ENCODE measurements around the gene THSD4. TPM values are rescaled to one million over a fixed set of nuclear protein-coding genes. Genes with fewer than 3 reads are reported as not detected.
A peak's percentile ranks its signal among the peaks of the same experiment; 100 is the strongest.

Gene THSD4
- total and polyA plus RNA-seq, 9 of the 15 experiments (the other 6 are each of a cell fraction or from before 2014, with no cell fraction given), result 0.04 TPM; not detected in 5

- Histone ChIP-seq H3K4me2 (ENCODE audit: insufficient read depth, low read length) (no peak overlapping the region), H3K9ac (ENCODE audit: insufficient read depth in 1 of 2, low read depth in 2 of 2, low read length in 2 of 2) (no peak overlapping the region), H3K79me2 (ENCODE audit: control insufficient read depth, insufficient read depth, low read length) (no peaks in the 10 kb centered on the region), H3K36me3 (ENCODE audit: control insufficient read depth, insufficient read depth, low read length) (no peaks in the 10 kb centered on the region), H3K4me1 (replicated peaks in 1 of 2; ENCODE audit: control insufficient read depth in 2 of 2, insufficient read depth in 2 of 2, low read length in 2 of 2) (no peaks in the 10 kb centered on the region), H3K9me1 (ENCODE audit: control insufficient read depth, insufficient read depth, low read length) (no peaks in the 10 kb centered on the region), H2AFZ (ENCODE audit: low read depth, low read length) (no peak overlapping the region), H3K9me3 (replicated peaks; ENCODE audit: control insufficient read depth, insufficient read depth, low read depth, low read length) (no peaks in the 10 kb centered on the region), H3K27ac (ENCODE audit: extremely low read depth, low read depth, low read length) (no peak overlapping the region), H3K27me3 (ENCODE audit: control insufficient read depth in 2 of 2, insufficient read depth in 2 of 2, low read length in 2 of 2) (peaks cover 0 to 11% of the 10 kb centered on the region in 2 experiments; a peak in 3 of 5 replicates), H4K20me1 (replicated peaks; ENCODE audit: control insufficient read depth, insufficient read depth, low read length) (no peaks in the 10 kb centered on the region), H3K4me3 (no peak overlapping the region)
- ATAC-seq, result no peak
- in situ Hi-C loops (cut with MboI), result no loop called here
- DNase-seq (ENCODE audit: extremely low read depth in 1 of 4, low spot score in 3 of 4), result no peak
- no TSS peak for BruUV-seq (replicated peaks)
- TF ChIP-seq EGR1 (conservative IDR thresholded peaks at IDR 0.05) (no peak), NFIC (IDR thresholded peaks at IDR 0.05) (peak; percentile 51), ZNF668 (CRISPR knock-in tag; IDR thresholded peaks at IDR 0.05) (no peak)
- no peak for FAIRE-seq
- POLR2A ChIA-PET, result no interaction called here
- intact Hi-C loops (cut with micrococcal nuclease), result no loop called here
- WGBS (ENCODE audit: insufficient coverage, low coverage, missing lambda C conversion rate), result 3% methylated on average over 9 of the region's 9 CpGs
- CTCF ChIA-PET (ENCODE audit: low intra/inter-chr PET ratio), result no interaction called here
These were observed 484.3 kb downstream of the THSD4 start for GRCh38 chr15:71599418-71600151.

DNA sequence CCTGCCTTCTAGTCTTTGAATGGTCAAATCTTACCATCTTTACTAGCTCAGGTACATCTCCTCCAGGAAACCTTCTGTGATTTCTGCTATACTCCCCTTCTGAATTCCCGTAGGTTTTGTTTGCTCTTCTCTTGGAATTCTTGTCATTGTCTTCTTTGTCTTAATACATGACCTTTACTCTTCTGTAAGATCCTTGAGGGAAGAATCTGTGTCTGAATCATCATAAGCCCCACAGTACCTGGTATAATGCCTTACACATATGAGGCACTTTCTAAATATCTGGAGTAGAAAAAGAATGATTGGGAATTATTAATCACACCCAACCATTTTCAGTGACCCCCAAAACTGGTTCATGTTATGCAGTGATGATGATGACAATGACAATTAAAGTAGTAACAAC, 485.0 kb downstream of the THSD4 start:
- WGBS (ENCODE audit: insufficient coverage, low coverage, missing lambda C conversion rate), result 4% methylated on average over 1 of the region's 1 CpG
- ChIA-PET CTCF (ENCODE audit: low intra/inter-chr PET ratio) (no interaction called here), POLR2A (interaction anchor here (0.7 kb wide), 1 partner anchor 770 kb away, joined by 3 read pairs; no protein-coding TSS in a partner anchor)
- DNase-seq (ENCODE audit: extremely low read depth in 1 of 4, low spot score in 3 of 4) (no peak), ATAC-seq (no peak), FAIRE-seq (no peak)
- in situ Hi-C loops (cut with MboI) (no loop called here), intact Hi-C loops (cut with micrococcal nuclease) (no loop called here)
- no TSS peak for BruUV-seq (replicated peaks)
- H3K36me3 ChIP-seq (ENCODE audit: control insufficient read depth, insufficient read depth, low read length), result no peaks in the 10 kb centered on the region
- H3K9me1 ChIP-seq (ENCODE audit: control insufficient read depth, insufficient read depth, low read length), result no peaks in the 10 kb centered on the region
- no peak overlapping the region for H3K9ac ChIP-seq (ENCODE audit: insufficient read depth in 1 of 2, low read depth in 2 of 2, low read length in 2 of 2)
- H3K4me3 ChIP-seq, result no peak overlapping the region
- H3K4me2 ChIP-seq (ENCODE audit: insufficient read depth, low read length), result no peak overlapping the region
- no peaks in the 10 kb centered on the region for H3K4me1 ChIP-seq (replicated peaks in 1 of 2; ENCODE audit: control insufficient read depth in 2 of 2, insufficient read depth in 2 of 2, low read length in 2 of 2)
- H3K27me3 ChIP-seq (ENCODE audit: control insufficient read depth in 2 of 2, insufficient read depth in 2 of 2, low read length in 2 of 2), result peaks cover 0 to 11% of the 10 kb centered on the region in 2 experiments; a peak in 3 of 5 replicates
- TF ChIP-seq ZC3H4 (CRISPR knock-in tag; IDR thresholded peaks at IDR 0.05; ENCODE audit: borderline replicate concordance), result no peak
- TF ChIP-seq ZNF696 (CRISPR knock-in tag; conservative IDR thresholded peaks at IDR 0.05), result no peak
- no peak for TF ChIP-seq ZNF695 (CRISPR knock-in tag; IDR thresholded peaks at IDR 0.05)
- TF ChIP-seq RNF2 (IDR thresholded peaks at IDR 0.05), result no peak
- no peaks in the 10 kb centered on the region for H3K79me2 ChIP-seq (ENCODE audit: control insufficient read depth, insufficient read depth, low read length)
- H3K9me3 ChIP-seq (replicated peaks; ENCODE audit: control insufficient read depth, insufficient read depth, low read depth, low read length), result no peaks in the 10 kb centered on the region
- no peak overlapping the region for H2AFZ ChIP-seq (ENCODE audit: low read depth, low read length)
- no peaks in the 10 kb centered on the region for H4K20me1 ChIP-seq (replicated peaks; ENCODE audit: control insufficient read depth, insufficient read depth, low read length)
- no peak overlapping the region for H3K27ac ChIP-seq (ENCODE audit: extremely low read depth, low read depth, low read length)
